Brain microvascular endothelial cell (primary cell): ENCODE measurements around the gene LMCD1.

ENCODE experiments used
- DNase-seq: peaks from one replicate; pipeline ENCODE4 v3.0.0-alpha.2; 2020
- H3K27ac ChIP-seq: fragments of 250-450 bp; sonication (Bioruptor Pico); 2 replicates; pipeline ENCODE4 v1.5.1; 2020; ENCODE audit warnings: mild to moderate bottlenecking, moderate library complexity
- H3K27me3 ChIP-seq: fragments of 250-450 bp; sonication (Bioruptor Pico); replicated peaks from 2 replicates; pipeline ENCODE4 v1.5.1; 2020; ENCODE audit warnings: mild to moderate bottlenecking
- H3K36me3 ChIP-seq: fragments of 250-450 bp; sonication (Bioruptor Pico); replicated peaks from 2 replicates; pipeline ENCODE4 v1.5.1; 2020; ENCODE audit warnings: mild to moderate bottlenecking
- H3K4me3 ChIP-seq: 2 replicates; pipeline ENCODE4 v1.5.1; 2011; ENCODE audit warnings: low read depth, mild to moderate bottlenecking, control low read depth, low read length, moderate library complexity
- in situ Hi-C: cut with HindIII; loops from 2 replicates; pipeline ENCODE4 v1.10.0; 2017; ENCODE audit warnings: low sequenced_read_pairs, low pct_ligation_motif_present
- TF ChIP-seq, protein P1 (sequence below): IDR thresholded peaks from 2 replicates; pipeline ENCODE4 v1.5.1; 2011; ENCODE audit warnings: low read depth, mild to moderate bottlenecking, moderate library complexity, low read length, control low read depth, inconsistent platforms; ENCODE audit errors: missing control alignments

LMCD1 gene

DNA sequence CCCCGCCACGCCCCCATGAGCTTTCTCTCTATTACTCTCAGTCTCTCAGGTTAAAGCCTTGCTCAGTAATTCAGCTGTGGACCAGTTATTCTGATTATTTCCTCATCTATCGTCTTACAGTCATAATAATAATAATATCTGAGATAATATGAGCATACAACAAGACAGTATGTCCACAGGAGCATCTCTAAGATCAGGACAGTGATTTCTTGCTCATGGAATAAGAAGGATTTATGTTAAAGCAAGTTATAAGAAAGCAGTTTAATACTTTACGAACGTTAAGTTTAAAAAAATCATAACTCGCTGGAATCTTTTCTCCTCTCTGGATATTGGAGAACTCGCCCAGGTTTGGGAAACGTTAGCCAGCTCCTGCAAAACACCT lies 643 bp upstream of the LMCD1 start:
- no peaks in the 10 kb centered on the region for H3K36me3 ChIP-seq
- no peaks in the 10 kb centered on the region for H3K27me3 ChIP-seq
- peak overlapping the region; percentile 90 for H3K27ac ChIP-seq
- peak overlapping the region; percentile 57 for H3K4me3 ChIP-seq
- in situ Hi-C loops: no loop called here
- TF ChIP-seq, protein P1, sequence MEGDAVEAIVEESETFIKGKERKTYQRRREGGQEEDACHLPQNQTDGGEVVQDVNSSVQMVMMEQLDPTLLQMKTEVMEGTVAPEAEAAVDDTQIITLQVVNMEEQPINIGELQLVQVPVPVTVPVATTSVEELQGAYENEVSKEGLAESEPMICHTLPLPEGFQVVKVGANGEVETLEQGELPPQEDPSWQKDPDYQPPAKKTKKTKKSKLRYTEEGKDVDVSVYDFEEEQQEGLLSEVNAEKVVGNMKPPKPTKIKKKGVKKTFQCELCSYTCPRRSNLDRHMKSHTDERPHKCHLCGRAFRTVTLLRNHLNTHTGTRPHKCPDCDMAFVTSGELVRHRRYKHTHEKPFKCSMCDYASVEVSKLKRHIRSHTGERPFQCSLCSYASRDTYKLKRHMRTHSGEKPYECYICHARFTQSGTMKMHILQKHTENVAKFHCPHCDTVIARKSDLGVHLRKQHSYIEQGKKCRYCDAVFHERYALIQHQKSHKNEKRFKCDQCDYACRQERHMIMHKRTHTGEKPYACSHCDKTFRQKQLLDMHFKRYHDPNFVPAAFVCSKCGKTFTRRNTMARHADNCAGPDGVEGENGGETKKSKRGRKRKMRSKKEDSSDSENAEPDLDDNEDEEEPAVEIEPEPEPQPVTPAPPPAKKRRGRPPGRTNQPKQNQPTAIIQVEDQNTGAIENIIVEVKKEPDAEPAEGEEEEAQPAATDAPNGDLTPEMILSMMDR: no peak
- no peak for DNase-seq

DNA sequence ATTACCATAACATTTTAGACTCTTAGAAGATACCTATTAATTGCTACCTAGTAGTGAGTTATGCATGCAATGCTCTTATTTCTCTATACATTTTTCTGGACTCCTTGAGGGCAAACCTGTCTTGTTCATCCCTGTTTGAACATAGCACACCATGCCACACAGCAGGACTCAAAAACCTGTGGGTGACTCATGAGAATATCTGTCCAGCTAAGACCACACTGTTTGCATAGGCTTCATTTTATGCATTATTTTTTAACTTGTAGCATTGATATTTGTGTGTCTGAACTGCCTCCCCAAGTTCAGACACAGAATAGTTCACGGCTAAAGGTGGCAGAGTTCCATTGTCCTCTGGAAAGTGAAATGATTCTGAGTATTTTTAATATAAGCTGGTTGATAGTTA lies 1.8 kb downstream of the LMCD1 start:
- TF ChIP-seq, protein P1: no peak
- H3K4me3 ChIP-seq: peak overlapping the region; percentile 59
- H3K36me3 ChIP-seq: no peaks in the 10 kb centered on the region
- H3K27me3 ChIP-seq: no peaks in the 10 kb centered on the region
- no peak for DNase-seq
- in situ Hi-C loops: no loop called here
- peak overlapping the region; percentile 20 for H3K27ac ChIP-seq

DNA sequence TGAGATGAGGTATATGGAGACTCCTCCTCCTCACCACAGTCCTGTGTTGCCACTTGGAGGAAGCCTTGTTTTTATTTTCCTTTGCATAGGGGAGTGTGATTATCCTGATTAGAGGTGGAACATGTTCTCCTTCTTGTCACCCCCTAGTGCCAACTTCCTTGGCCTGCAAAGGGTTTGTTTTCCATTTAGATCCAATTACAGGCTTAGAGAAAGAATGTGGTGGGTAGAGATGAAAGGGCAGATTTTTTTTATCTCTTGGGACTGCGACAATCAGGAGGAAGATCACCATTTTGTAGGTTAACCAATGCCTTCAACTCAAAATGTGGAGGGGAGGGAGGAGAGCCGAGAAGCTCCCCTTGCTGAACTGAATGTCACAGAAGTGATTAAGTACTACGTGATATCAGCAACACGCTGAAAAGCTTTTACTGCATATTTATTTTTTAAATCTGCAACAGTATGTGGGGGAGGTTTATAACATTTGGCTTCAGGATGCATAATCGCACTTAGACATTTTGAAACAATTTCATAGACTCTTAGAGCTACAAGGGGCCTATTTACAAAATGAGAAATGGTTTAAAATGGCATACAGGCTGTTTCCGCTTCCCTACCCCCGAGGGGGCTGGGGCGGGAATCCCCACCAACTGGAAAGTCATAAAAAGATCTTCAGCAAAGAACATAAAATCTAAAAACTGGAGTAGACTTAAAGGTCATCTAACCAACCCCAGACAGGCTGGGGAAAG lies 2.4 kb downstream of the LMCD1 start:
- in situ Hi-C loops: no loop called here
- DNase-seq: no peak
- H3K4me3 ChIP-seq: peak overlapping the region; percentile 59
- TF ChIP-seq, protein P1: peak; percentile 10
- peak overlapping the region; percentile 20 for H3K27ac ChIP-seq
- H3K36me3 ChIP-seq: peaks cover 5% of the 10 kb centered on the region
- H3K27me3 ChIP-seq: no peaks in the 10 kb centered on the region

DNA sequence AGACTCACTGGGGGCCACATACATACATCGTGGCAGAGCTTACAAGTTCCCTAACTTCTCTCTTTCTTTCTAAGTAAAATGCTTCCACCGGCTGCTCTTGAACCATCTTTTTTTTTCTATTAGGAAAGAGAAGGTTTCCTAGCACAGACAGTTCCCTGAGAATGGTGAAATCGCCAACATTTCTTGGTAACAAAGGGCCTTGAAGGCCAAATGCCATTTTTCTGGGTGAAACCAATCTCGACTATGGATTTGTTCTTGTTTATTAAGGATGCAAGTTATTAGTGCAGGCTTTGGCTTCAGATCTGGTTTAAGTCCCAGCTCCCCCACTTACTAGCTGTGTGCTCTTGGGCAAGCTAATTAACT lies 3.0 kb downstream of the LMCD1 start:
- peak overlapping the region; percentile 59 for H3K4me3 ChIP-seq
- in situ Hi-C loops: no loop called here
- DNase-seq: no peak
- H3K27ac ChIP-seq: no peak overlapping the region
- TF ChIP-seq, protein P1: no peak
- H3K36me3 ChIP-seq: peaks cover 10% of the 10 kb centered on the region
- H3K27me3 ChIP-seq: no peaks in the 10 kb centered on the region

DNA sequence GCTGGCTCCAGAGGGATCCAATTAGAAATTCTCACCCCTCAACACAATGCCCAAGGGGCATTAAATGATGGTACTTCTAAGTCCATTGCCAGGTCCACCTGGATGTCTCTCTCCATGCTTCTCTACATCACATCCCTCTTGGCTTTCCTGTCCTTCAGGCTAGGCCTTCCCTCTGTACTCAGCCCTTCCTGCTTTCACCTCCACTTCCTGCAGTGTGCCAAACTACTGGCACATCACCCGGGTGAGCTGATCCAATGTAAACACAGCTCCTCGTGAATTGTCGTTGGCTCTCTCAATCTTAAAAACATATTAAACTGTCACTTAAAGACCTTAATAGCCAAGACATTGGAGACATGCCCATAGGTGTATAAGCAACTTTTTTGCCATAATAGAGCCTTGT lies 4.0 kb downstream of the LMCD1 start:
- Histone ChIP-seq H3K27me3 (no peaks in the 10 kb centered on the region), H3K27ac (no peak overlapping the region), H3K36me3 (peaks cover 11% of the 10 kb centered on the region), H3K4me3 (no peak overlapping the region)
- no peak for DNase-seq
- TF ChIP-seq, protein P1: no peak
- in situ Hi-C loops: no loop called here

DNA sequence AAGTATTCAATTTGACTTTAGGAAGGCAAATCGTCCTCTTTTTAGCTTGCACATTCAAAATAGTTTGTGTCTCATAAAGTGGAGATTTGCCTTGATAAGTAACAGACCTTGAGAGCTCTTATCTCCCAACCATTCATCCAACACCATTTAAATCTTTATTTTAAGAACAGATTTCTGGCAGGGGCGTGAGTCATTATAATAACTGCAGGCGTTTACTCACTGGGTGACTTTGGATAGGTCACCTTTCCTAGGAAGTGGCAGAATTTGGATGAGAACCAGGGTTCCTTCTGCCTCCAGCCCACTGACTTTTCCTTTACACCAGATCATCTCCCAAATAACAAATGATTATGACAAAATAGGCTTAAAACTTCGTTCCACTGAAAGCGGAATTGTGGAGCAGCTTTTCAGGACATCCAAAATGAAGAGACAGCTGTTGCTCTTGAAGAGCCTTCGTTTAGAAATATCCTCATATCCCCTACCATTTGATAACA lies 5.0 kb downstream of the LMCD1 start:
- DNase-seq: peak; percentile 74
- Histone ChIP-seq H3K27ac (peak overlapping the region; percentile 37), H3K27me3 (no peaks in the 10 kb centered on the region), H3K4me3 (no peak overlapping the region), H3K36me3 (peaks cover 11% of the 10 kb centered on the region)
- in situ Hi-C loops: no loop called here
- TF ChIP-seq, protein P1: no peak
